GM21367 (cell line): ENCODE results near the gene KLRC4.
"Not testable (repeated sequence)": the region's sequence is repeated elsewhere in the genome, so short reads cannot be mapped to it uniquely, and the experiment has no call there.

Experiments used
- ATAC-seq: cut with Tn5 transposase; IDR thresholded peaks from one replicate; pipeline ENCODE4 v1.9.1; 2021; ENCODE audit not compliant: unreplicated experiment

Gene KLRC4

GRCh38 chr12:10368206-10369171, 41.1 kb downstream of the KLRC4 start:
- no peak for ATAC-seq

- ATAC-seq = not testable (repeated sequence)
Observed at GRCh38 chr12:10367714-10368113, 41.8 kb downstream of the KLRC4 start.

- ATAC-seq = no peak
Observed at GRCh38 chr12:10366875-10367274, 42.7 kb downstream of the KLRC4 start.

GRCh38 chr12:10365696-10366405, 43.7 kb downstream of the KLRC4 start:
- no peak for ATAC-seq

- ATAC-seq = peak; percentile 37
Observed at GRCh38 chr12:10364815-10365622, 44.5 kb downstream of the KLRC4 start.

- peak; percentile 85 for ATAC-seq
Observed at GRCh38 chr12:10363914-10364814, 45.4 kb downstream of the KLRC4 start.

- no peak for ATAC-seq
Observed at GRCh38 chr12:10363658-10363913, 46.0 kb downstream of the KLRC4 start.

- no peak for ATAC-seq
Observed at GRCh38 chr12:10362828-10363657, 46.5 kb downstream of the KLRC4 start.

GRCh38 chr12:10362325-10362724, 47.2 kb downstream of the KLRC4 start:
- ATAC-seq = no peak

- no peak for ATAC-seq
Observed at GRCh38 chr12:10361622-10362021, 47.9 kb downstream of the KLRC4 start.

GRCh38 chr12:10361084-10361483, 48.5 kb downstream of the KLRC4 start:
- no peak for ATAC-seq

GRCh38 chr12:10358969-10359368, 50.6 kb downstream of the KLRC4 start:
- ATAC-seq = no peak

- no peak for ATAC-seq
Observed at GRCh38 chr12:10358131-10358530, 51.4 kb downstream of the KLRC4 start.
